Neural cell (in vitro differentiated cells): ENCODE data around the gene PCP4.

Experiments
- CTCF ChIP-seq: fragments of 450-650 bp; IDR thresholded peaks from 2 replicates; pipeline ENCODE4 v1.5.1; 2014; ENCODE audit warnings: antibody characterized with exemption, mild to moderate bottlenecking, moderate library complexity; ENCODE audit not compliant: poor library complexity, severe bottlenecking
- EP300 ChIP-seq: fragments of 450-650 bp; conservative IDR thresholded peaks from 2 replicates; pipeline ENCODE4 v1.6.1; 2014; ENCODE audit warnings: antibody characterized with exemption, mild to moderate bottlenecking, moderate library complexity; ENCODE audit not compliant: poor library complexity, severe bottlenecking
- EZH2 ChIP-seq: fragments of 200-600, 300-800 bp; shearing (Covaris generic), sonication (generic); IDR thresholded peaks from 2 replicates; pipeline ENCODE4 v1.6.1; 2014; ENCODE audit warnings: antibody characterized with exemption, low read length, borderline replicate concordance, mild to moderate bottlenecking; ENCODE audit not compliant: insufficient read depth, poor library complexity, severe bottlenecking
- MXI1 ChIP-seq: fragments of 450-650 bp; conservative IDR thresholded peaks from 2 replicates; pipeline ENCODE4 v1.6.1; 2014; ENCODE audit warnings: antibody characterized with exemption, mild to moderate bottlenecking; ENCODE audit not compliant: poor library complexity, severe bottlenecking
- POLR2AphosphoS5 ChIP-seq: IDR thresholded peaks from 2 replicates; pipeline ENCODE4 v1.6.1; 2012
- RAD21 ChIP-seq: fragments of 450-650 bp; conservative IDR thresholded peaks from 2 replicates; pipeline ENCODE4 v1.6.1; 2014; ENCODE audit warnings: antibody characterized with exemption, mild to moderate bottlenecking, moderate library complexity
- TAF1 ChIP-seq: IDR thresholded peaks from 2 replicates; pipeline ENCODE4 v1.6.1; 2012; ENCODE audit warnings: low read depth
- TF ChIP-seq, protein P1 (sequence below): IDR thresholded peaks from 2 replicates; pipeline ENCODE4 v1.6.1; 2012; ENCODE audit warnings: borderline replicate concordance

GRCh38 chr21:39855595-39855994 is 11.6 kb upstream of the PCP4 start:
- TF ChIP-seq EZH2 (no peak), CTCF (no peak), EP300 (no peak), RAD21 (no peak), POLR2AphosphoS5 (no peak), TAF1 (no peak), MXI1 (no peak)
- TF ChIP-seq, protein P1, sequence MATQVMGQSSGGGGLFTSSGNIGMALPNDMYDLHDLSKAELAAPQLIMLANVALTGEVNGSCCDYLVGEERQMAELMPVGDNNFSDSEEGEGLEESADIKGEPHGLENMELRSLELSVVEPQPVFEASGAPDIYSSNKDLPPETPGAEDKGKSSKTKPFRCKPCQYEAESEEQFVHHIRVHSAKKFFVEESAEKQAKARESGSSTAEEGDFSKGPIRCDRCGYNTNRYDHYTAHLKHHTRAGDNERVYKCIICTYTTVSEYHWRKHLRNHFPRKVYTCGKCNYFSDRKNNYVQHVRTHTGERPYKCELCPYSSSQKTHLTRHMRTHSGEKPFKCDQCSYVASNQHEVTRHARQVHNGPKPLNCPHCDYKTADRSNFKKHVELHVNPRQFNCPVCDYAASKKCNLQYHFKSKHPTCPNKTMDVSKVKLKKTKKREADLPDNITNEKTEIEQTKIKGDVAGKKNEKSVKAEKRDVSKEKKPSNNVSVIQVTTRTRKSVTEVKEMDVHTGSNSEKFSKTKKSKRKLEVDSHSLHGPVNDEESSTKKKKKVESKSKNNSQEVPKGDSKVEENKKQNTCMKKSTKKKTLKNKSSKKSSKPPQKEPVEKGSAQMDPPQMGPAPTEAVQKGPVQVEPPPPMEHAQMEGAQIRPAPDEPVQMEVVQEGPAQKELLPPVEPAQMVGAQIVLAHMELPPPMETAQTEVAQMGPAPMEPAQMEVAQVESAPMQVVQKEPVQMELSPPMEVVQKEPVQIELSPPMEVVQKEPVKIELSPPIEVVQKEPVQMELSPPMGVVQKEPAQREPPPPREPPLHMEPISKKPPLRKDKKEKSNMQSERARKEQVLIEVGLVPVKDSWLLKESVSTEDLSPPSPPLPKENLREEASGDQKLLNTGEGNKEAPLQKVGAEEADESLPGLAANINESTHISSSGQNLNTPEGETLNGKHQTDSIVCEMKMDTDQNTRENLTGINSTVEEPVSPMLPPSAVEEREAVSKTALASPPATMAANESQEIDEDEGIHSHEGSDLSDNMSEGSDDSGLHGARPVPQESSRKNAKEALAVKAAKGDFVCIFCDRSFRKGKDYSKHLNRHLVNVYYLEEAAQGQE: no peak
